ENCODE measurements around the gene TMEM269.

- TF ChIP-seq GATA3 (IDR thresholded peaks at IDR 0.05; ENCODE audit: low read depth, low read length) (no peak), GATA2 (IDR thresholded peaks at IDR 0.05; ENCODE audit: low read depth, low read length) (no peak)
Measured at GRCh38 chr1:42837709-42838108, 52.9 kb downstream of the TMEM269 start.

All from SH-SY5Y (cell line).